PC-3 (cell line): ENCODE data around the gene BPIFB2. TPM values are rescaled to one million over a fixed set of nuclear protein-coding genes. Genes with fewer than 3 reads are reported as not detected.

ENCODE experiments used
- ATAC-seq: fragments of 200-7000 bp; cut with Tn5 transposase; 2 replicates; pipeline ENCODE4 v1.9.1; 2020; ENCODE audit warnings: mild to moderate bottlenecking, moderate library complexity
- BruUV-seq: library from RNA; stranded (reverse); fragments of 400-500 nt; replicated peaks from 2 replicates; lab custom pipeline; 2021; lab: Mats Ljungman, UMichigan
- CTCF ChIA-PET: fragments of 300-600 bp; sonication (Branson Sonifier 250); formaldehyde crosslinking; loops from one replicate; lab custom pipeline; 2022; ENCODE audit warnings: antibody characterized with exemption; lab: Charles Lee
- POLR2A ChIA-PET: fragments of 300-600 bp; sonication (Branson Sonifier 250); formaldehyde crosslinking; loops from one replicate; lab custom pipeline; 2022; ENCODE audit warnings: antibody characterized with exemption; ENCODE audit not compliant: unreplicated experiment; lab: Charles Lee
- DNase-seq: peaks from one replicate; pipeline ENCODE4 v3.0.0-alpha.2; 2015
- H2AFZ ChIP-seq: fragments of 300-600 bp; sonication (generic); 2 replicates; pipeline ENCODE4 v1.6.0; 2016; ENCODE audit warnings: antibody characterized with exemption, low read length
- H3F3A ChIP-seq: fragments of 300-600 bp; sonication (generic); one replicate; pipeline ENCODE4 v1.6.0; 2017; ENCODE audit warnings: antibody characterized with exemption, low read length, control low read depth, mild to moderate bottlenecking; ENCODE audit not compliant: unreplicated experiment
- H3K27ac ChIP-seq: fragments of 300-600 bp; sonication (generic); 2 replicates; pipeline ENCODE4 v1.5.1; 2016; ENCODE audit warnings: mild to moderate bottlenecking, low read length
- H3K27me3 ChIP-seq: fragments of 300-600 bp; sonication (generic); 2 replicates; pipeline ENCODE4 v1.6.1; 2016; ENCODE audit warnings: low read length, mixed read lengths
- H3K36me3 ChIP-seq: fragments of 300-600 bp; sonication (generic); 2 replicates; pipeline ENCODE4 v1.6.1; 2016; ENCODE audit warnings: low read depth, mixed run types, low read length, mixed read lengths
- H3K4me1 ChIP-seq: fragments of 300-600 bp; sonication (generic); 2 replicates; pipeline ENCODE4 v1.5.1; 2016; ENCODE audit warnings: low read length; ENCODE audit not compliant: insufficient read depth
- H3K4me2 ChIP-seq: fragments of 300-600 bp; sonication (generic); 2 replicates; pipeline ENCODE4 v1.6.0; 2016; ENCODE audit warnings: low read length
- H3K4me3 ChIP-seq: fragments of 300-600 bp; sonication (generic); 2 replicates; pipeline ENCODE4 v1.5.1; 2016; ENCODE audit warnings: mild to moderate bottlenecking, low read length, mixed read lengths
- H3K79me2 ChIP-seq: fragments of 300-600 bp; sonication (generic); 2 replicates; pipeline ENCODE4 v1.6.1; 2017; ENCODE audit warnings: low read length, mixed read lengths
- H3K9ac ChIP-seq: fragments of 300-600 bp; sonication (generic); 2 replicates; pipeline ENCODE4 v1.6.0; 2016; ENCODE audit warnings: mild to moderate bottlenecking, low read length
- H3K9me2 ChIP-seq: fragments of 300-600 bp; sonication (generic); replicated peaks from 2 replicates; pipeline ENCODE4 v1.6.1; 2016; ENCODE audit warnings: mixed run types, low read length, mixed read lengths
- H3K9me3 ChIP-seq: fragments of 300-600 bp; sonication (generic); 2 replicates; pipeline ENCODE4 v1.6.1; 2016; ENCODE audit warnings: low read length, mixed read lengths
- H4K20me1 ChIP-seq: fragments of 300-600 bp; sonication (generic); 2 replicates; pipeline ENCODE4 v1.6.1; 2016; ENCODE audit warnings: low read length, mixed read lengths
- EZH2 ChIP-seq: fragments of 300-600 bp; sonication (generic); IDR thresholded peaks from one replicate; pipeline ENCODE4 v1.6.1; 2017; ENCODE audit warnings: antibody characterized with exemption, mild to moderate bottlenecking, low read length; ENCODE audit not compliant: unreplicated experiment
- EZH2phosphoT487 ChIP-seq: fragments of 300-600 bp; sonication (generic); IDR thresholded peaks from 2 replicates; pipeline ENCODE4 v1.6.1; 2018; ENCODE audit warnings: mild to moderate bottlenecking, antibody characterized with exemption, low read length, borderline replicate concordance
- intact Hi-C: fragments of 100-400 bp; cut with micrococcal nuclease; formaldehyde crosslinking; loops from 2 replicates; pipeline ENCODE4 v1.9.0; 2023
- total RNA-seq: library from RNA; depleted of rRNA; stranded (reverse); fragments of >200 nt; gene quantifications from 2 replicates; pipeline ENCODE4 v1.2.3, GENCODE V29; 2014
- TF ChIP-seq, protein P1 (sequence below): fragments of 300-600 bp; sonication (generic); conservative IDR thresholded peaks from 2 replicates; pipeline ENCODE4 v1.5.1; 2017; ENCODE audit warnings: antibody characterized with exemption, low read depth, mild to moderate bottlenecking, low read length

BPIFB2 gene
- total RNA-seq, 1 experiment from 2014 or later, result not detected

DNA sequence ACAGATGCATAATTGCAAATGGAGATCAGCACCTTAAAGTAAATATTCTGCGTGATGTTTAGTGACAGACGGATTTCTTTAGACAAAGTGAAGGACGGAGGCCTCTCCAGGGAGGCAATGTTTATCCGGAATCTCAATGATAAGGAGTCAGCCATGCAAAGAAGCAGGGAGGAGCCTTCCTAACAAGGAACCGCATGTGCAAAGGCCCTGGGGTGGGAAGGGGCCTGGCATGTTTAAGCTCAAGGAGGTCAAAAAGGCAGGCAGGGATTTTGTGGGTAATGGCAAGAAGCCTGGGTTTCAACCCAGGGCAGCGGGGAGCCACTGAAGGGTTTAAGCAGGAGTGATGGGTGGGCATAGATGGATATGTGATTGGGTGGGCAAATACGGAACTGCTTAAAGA lies 46.9 kb downstream of the BPIFB2 start:
- H3K9me3 ChIP-seq, result no peaks in the 10 kb centered on the region
- no peaks in the 10 kb centered on the region for H3F3A ChIP-seq
- H3K9me2 ChIP-seq, result no peaks in the 10 kb centered on the region
- no peak overlapping the region for H3K4me3 ChIP-seq
- CTCF ChIA-PET, result no interaction called here
- DNase-seq, result no peak
- H3K4me1 ChIP-seq, result no peaks in the 10 kb centered on the region
- H3K27me3 ChIP-seq, result peaks cover 37% of the 10 kb centered on the region
- no peaks in the 10 kb centered on the region for H4K20me1 ChIP-seq
- POLR2A ChIA-PET, result no interaction called here
- H3K36me3 ChIP-seq, result no peaks in the 10 kb centered on the region
- no TSS peak for BruUV-seq
- intact Hi-C loops, result no loop called here
- TF ChIP-seq EZH2phosphoT487 (no peak), EZH2 (no peak)
- TF ChIP-seq, protein P1, sequence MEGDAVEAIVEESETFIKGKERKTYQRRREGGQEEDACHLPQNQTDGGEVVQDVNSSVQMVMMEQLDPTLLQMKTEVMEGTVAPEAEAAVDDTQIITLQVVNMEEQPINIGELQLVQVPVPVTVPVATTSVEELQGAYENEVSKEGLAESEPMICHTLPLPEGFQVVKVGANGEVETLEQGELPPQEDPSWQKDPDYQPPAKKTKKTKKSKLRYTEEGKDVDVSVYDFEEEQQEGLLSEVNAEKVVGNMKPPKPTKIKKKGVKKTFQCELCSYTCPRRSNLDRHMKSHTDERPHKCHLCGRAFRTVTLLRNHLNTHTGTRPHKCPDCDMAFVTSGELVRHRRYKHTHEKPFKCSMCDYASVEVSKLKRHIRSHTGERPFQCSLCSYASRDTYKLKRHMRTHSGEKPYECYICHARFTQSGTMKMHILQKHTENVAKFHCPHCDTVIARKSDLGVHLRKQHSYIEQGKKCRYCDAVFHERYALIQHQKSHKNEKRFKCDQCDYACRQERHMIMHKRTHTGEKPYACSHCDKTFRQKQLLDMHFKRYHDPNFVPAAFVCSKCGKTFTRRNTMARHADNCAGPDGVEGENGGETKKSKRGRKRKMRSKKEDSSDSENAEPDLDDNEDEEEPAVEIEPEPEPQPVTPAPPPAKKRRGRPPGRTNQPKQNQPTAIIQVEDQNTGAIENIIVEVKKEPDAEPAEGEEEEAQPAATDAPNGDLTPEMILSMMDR, result no peak
- ATAC-seq, result no peak
- H3K27ac ChIP-seq, result no peak overlapping the region
- no peaks in the 10 kb centered on the region for H3K79me2 ChIP-seq
- H3K9ac ChIP-seq, result no peak overlapping the region
- H2AFZ ChIP-seq, result no peak overlapping the region
- no peak overlapping the region for H3K4me2 ChIP-seq

DNA sequence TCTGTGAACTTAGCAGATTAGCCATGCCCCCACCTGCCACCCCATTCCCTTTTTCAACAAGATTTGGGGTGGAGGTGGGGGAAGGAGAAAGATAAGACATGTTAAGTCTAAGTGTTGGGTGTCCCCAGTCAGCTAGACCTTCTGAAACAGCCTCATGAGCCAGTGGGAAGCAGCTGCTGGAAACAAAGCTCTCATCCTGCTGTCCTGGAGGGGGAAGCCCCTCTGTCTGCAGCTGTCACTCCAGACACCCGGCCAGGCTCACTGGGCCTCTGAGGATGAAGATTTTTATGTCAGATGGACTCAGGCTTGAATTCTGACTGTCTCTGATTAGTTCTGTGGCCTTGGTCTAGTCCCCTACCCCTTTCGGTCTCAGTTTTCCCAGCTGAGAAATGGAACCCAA lies 47.3 kb downstream of the BPIFB2 start:
- Histone ChIP-seq H4K20me1 (no peaks in the 10 kb centered on the region), H3K4me3 (no peak overlapping the region), H3F3A (no peaks in the 10 kb centered on the region), H2AFZ (no peak overlapping the region), H3K36me3 (no peaks in the 10 kb centered on the region), H3K9me2 (no peaks in the 10 kb centered on the region), H3K9ac (no peak overlapping the region), H3K79me2 (no peaks in the 10 kb centered on the region), H3K27ac (no peak overlapping the region), H3K4me1 (no peaks in the 10 kb centered on the region), H3K4me2 (no peak overlapping the region), H3K27me3 (peaks cover 37% of the 10 kb centered on the region), H3K9me3 (no peaks in the 10 kb centered on the region)
- ChIA-PET CTCF (no interaction called here), POLR2A (no interaction called here)
- intact Hi-C loops, result no loop called here
- BruUV-seq, result no TSS peak
- TF ChIP-seq EZH2 (no peak), EZH2phosphoT487 (no peak)
- TF ChIP-seq, protein P1, result no peak
- no peak for DNase-seq
- no peak for ATAC-seq

DNA sequence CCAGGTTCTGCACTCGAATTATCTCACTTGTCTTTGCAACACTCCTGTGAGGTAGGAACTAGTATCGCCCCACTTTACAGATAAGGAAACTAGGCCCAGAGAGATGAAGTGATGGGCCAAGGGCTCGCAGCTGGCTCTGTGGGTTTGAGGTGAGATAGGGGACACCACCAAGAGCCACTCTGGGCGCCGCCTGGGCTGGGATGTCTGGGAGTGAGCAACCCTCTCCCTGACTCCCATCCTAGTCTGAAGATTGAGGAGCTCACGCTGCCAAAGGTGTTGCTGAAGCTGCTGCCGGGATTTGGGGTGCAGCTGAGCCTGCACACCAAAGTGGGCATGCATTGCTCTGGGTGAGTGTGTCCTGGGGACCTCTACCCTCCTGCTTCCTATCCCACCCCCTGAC lies 51.6 kb downstream of the BPIFB2 start:
- H3K4me1 ChIP-seq, result no peaks in the 10 kb centered on the region
- H3K9me3 ChIP-seq, result no peaks in the 10 kb centered on the region
- ChIA-PET POLR2A (no interaction called here), CTCF (no interaction called here)
- H2AFZ ChIP-seq, result no peak overlapping the region
- DNase-seq, result no peak
- no peaks in the 10 kb centered on the region for H3K79me2 ChIP-seq
- no TSS peak for BruUV-seq
- no peaks in the 10 kb centered on the region for H3K36me3 ChIP-seq
- ATAC-seq, result no peak
- no peaks in the 10 kb centered on the region for H3K9me2 ChIP-seq
- H3K4me2 ChIP-seq, result no peak overlapping the region
- no peak for TF ChIP-seq EZH2phosphoT487
- no peaks in the 10 kb centered on the region for H4K20me1 ChIP-seq
- H3K4me3 ChIP-seq, result no peak overlapping the region
- intact Hi-C loops, result no loop called here
- no peak overlapping the region for H3K27ac ChIP-seq
- H3K27me3 ChIP-seq, result peaks cover 37% of the 10 kb centered on the region
- H3K9ac ChIP-seq, result no peak overlapping the region
- no peaks in the 10 kb centered on the region for H3F3A ChIP-seq
